ENCODE results near the gene KLF7. TPM values are rescaled to one million over a fixed set of nuclear protein-coding genes. Genes with fewer than 3 reads are reported as not detected.

Gene KLF7
- polyA plus RNA-seq, 3 donors, result 23.2 to 26.0 (median 24.5) TPM

GRCh38 chr2:207155516-207156444 is 10.0 kb downstream of the KLF7 start:
- DNase-seq (ENCODE audit: extremely low read depth in 1 of 11, low read depth in 9 of 11, low spot score in 4 of 11), result no peak

DNA sequence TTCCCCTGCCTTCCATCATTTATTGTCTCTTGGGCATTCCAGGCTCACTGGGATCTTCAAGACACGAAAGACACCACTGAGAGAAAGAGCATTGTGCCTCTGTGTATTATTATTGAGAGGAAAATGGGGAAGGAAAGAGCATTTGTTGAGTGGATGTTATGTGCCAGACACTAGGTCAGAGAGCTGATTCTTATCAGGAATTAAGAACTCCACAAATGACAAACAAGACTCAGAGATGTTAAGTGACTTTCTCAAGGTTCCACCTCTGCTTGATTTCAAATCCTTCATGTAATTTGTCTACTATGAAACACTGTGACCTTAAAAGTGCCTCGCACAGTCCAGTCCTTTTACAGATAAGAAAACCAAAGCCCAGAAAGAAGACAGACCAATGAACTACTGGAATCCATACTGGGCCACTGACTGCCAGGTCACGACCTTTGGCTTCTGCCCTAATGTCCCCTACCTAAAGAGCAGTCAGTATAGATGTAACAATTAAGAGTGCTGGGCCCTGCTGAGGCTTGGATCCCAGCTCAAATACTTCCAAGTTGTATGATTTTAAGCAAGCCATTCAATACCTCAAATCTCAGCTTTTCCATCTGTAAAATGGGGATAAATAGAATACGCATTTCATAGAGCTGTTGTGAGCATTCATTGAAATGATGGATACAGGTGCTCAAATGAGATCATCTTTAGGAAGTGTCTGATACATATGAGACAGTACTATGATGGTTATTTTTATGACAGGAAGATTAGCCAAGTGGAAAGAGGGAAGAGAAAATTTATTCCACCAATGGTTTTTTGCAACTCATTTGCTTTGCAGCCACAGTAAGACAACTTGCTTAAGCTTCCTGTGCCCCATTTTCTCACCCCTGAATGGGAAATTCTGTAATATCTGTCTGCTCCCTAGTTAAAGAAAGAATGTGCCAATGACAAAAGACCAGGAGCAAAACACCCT is 10.9 kb downstream of the KLF7 start:
- no peak for DNase-seq (ENCODE audit: extremely low read depth in 1 of 11, low read depth in 9 of 11, low spot score in 4 of 11)

GRCh38 chr2:207153266-207153975 is 12.3 kb downstream of the KLF7 start:
- DNase-seq (ENCODE audit: extremely low read depth in 1 of 11, low read depth in 9 of 11, low spot score in 4 of 11), result no peak

GRCh38 chr2:207151048-207151447 is 14.7 kb downstream of the KLF7 start:
- DNase-seq (ENCODE audit: extremely low read depth in 1 of 11, low read depth in 9 of 11, low spot score in 4 of 11), result no peak

DNA sequence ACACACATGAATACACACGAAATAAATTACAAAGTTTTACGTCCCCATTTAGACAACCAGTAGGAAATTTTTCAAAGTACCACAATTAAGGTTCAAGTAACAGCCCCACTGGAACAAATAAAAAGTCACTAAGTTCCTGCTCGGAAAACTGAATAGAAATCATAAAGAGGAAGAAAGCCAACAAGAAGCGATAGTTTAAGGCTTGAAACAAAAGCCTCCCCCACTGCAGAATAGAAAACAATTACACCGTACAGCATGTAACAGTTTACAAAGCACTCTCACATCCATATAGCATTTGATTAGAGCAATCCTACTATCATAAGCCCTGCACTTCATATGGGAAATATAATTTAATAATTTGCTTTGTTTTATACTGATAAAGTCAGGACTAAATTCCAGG is 15.5 kb downstream of the KLF7 start:
- DNase-seq (ENCODE audit: extremely low read depth in 1 of 11, low read depth in 9 of 11, low spot score in 4 of 11), result no peak

DNA sequence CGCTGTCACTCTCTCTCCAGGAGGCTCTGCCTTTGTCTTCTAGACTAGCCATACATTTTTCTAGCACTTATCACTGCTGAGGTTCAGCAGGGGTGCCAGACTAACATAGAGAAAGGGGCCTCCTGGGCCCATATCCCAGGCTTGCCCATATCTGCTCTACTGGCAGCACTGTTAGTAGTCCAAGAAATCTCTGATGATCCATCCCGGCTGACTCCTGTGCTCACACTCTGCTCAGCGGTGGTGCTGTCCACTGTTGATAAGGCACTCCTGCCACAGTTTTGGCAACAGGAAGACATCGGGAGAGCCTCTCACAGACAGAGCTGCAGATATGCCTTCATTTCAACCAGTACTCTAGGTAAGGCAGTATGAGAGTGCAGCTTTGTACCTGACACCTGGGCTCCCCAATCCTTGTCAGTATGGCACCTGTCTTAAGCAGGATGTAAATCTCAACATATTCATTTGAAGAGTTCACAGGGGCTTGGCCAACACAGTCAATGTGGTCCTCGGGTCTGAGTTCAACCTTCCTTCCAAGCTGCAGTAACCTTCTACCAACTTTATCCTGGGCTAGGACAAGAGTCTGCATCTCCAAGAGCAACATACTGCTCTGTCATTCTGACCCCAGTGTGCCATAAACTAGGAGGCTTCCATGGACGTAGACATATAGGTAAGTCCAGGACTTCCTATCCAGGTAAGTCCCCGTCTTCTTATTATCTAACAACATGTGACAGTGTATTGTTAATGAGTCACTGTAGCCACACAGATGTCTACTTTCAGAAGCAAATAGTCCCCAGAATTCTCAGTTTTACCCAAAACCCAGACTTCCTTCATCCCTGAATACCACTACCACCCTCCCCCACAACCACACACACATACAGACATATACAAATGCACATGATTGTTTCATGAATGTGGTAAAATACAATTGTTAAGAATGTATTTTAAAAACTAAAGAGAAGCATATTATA is 16.2 kb downstream of the KLF7 start:
- no peak for DNase-seq (ENCODE audit: extremely low read depth in 1 of 11, low read depth in 9 of 11, low spot score in 4 of 11)

- no peak for DNase-seq (ENCODE audit: extremely low read depth in 1 of 11, low read depth in 9 of 11, low spot score in 4 of 11)
Observed at GRCh38 chr2:207148020-207148419, 17.7 kb downstream of the KLF7 start.

GRCh38 chr2:207144173-207144785 is 21.5 kb downstream of the KLF7 start:
- DNase-seq (ENCODE audit: extremely low read depth in 1 of 11, low read depth in 9 of 11, low spot score in 4 of 11), result no peak

DNA sequence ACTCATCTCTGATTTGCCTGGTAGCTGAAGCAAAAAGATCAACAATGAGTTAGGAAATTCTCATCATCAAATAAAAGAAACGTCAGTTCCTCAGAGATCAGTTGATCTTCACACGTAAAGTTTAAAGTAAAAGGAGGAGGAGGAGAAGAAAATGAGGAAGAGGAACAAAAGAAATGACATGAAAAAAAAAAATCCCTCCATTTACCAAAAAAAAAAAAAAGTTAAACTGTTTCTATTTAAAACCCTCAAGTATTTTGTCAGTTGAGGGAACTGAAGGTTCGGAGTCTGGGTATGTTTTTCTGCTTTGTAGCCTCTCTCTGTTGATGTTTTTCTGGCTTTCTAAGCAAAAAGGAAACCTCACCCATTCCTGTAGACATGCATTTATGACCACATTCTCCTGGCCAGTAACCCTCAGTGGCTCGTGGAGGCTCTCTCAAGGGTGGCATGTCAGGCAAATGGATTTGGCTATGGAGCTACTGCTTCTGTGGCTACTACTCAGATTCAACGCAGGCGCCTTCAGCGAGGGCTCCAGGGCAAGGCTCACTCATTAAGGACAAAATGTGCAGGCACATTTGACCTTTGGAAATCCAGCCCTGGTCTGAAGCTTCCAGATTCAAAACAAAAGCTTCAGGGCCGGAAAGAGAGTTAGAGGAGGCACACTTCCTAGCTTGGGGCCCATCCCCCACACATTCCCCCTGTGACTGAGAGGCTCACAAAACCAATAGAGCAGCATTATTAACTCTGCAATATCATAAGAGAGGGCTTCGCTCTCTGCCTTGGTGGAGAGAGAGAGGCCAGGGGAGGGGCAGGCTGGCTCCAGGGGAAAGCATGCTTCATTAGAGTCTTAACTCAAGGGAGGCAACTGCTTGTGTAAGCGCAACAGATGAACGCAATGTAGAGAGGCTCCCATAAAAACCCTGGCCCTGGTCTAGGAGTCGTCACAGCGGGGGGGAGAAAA is 22.3 kb downstream of the KLF7 start:
- peak in 5 of 11 donors; percentile 50 to 83 (median 71) for DNase-seq (ENCODE audit: extremely low read depth in 1 of 11, low read depth in 9 of 11, low spot score in 4 of 11)

- no peak for DNase-seq (ENCODE audit: extremely low read depth in 1 of 11, low read depth in 9 of 11, low spot score in 4 of 11)
Observed at GRCh38 chr2:207142461-207142860, 23.3 kb downstream of the KLF7 start.

GRCh38 chr2:207141386-207141785 is 24.4 kb downstream of the KLF7 start:
- DNase-seq (ENCODE audit: extremely low read depth in 1 of 11, low read depth in 9 of 11, low spot score in 4 of 11), result no peak

GRCh38 chr2:207140265-207140664 is 25.5 kb downstream of the KLF7 start:
- DNase-seq (ENCODE audit: extremely low read depth in 1 of 11, low read depth in 9 of 11, low spot score in 4 of 11), result no peak

- DNase-seq (ENCODE audit: extremely low read depth in 1 of 11, low read depth in 9 of 11, low spot score in 4 of 11), result no peak
Observed at GRCh38 chr2:207139552-207139951, 26.2 kb downstream of the KLF7 start.

DNA sequence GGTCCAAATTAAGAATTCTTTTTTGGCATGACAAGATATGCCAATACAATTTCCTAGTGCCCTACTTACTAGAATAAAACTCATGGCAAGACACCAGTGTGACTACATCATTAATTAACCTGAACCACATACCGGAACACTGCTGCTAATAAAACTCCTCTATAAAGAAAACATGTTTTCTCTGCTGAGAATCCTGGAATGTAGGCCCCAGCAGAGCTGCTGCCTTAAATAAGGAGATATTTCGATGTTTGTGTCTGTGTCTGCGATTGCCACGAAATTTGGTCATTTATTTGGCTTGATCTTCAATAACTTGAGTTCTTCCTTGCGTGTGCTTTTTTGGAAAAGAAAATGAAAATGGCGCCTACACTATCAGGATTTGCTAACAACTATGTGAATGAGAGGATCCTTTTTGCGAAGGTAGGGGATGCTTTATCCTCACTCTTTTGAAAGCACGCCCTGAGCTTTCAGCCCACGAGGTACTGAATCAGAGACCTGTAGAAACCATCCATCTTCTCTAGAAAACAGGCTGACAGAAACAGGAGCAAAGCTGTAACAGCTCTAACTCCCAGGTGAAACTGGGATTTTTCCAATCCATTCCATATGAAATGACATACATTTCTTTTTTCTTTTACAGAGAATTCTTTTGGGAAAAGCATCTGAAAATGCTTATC is 27.0 kb downstream of the KLF7 start:
- no peak for DNase-seq (ENCODE audit: extremely low read depth in 1 of 11, low read depth in 9 of 11, low spot score in 4 of 11)

DNA sequence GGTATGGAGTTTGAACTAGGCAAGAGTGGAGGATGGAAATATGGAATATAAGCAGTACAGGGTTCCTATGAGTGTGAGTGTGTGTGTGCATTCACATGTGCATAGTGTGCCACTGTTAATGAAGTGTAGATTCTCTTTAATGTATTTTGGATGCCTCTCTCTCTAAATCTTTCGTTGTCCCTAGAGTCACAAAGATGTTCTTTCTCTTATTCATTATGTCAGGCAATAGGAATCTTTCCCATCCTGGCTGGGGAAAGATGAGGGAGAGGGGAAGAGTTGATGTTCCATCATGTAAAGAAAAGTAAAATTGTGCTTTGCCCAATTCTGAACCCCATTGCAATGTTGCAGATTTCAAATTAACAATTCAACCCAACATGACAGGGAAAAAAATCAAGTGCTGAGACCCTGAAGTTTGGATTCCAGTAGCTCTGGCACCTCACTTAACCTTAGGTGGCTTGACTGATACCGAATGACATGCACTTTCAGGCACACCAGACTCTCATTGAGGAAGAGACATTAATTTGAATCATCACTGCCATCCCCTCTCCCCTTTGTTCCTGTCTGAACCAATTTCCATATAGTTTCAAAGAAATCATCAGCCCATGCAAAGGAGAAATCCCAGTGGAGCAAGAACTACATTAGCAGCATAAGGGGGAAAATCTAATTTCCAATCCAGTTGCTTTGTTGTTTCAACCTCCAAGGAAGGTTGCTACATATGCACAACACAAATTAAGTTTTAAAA is 28.0 kb downstream of the KLF7 start:
- DNase-seq (ENCODE audit: extremely low read depth in 1 of 11, low read depth in 9 of 11, low spot score in 4 of 11), result no peak

Data from renal cortex interstitium (tissue), 11 donors.